Cardiac muscle cell (in vitro differentiated cells and primary cell): Measurements from ENCODE around the gene PPP1R12B. TPM values are rescaled to one million over a fixed set of nuclear protein-coding genes. Genes with fewer than 3 reads are reported as not detected.
"Not testable (repeated sequence)": the region's sequence is repeated elsewhere in the genome, so short reads cannot be mapped to it uniquely, and the experiment has no call there.

Source experiments
- DNase-seq, 2 donors: peaks; one replicate each; pipeline versions ENCODE4 v3.0.0 to v3.0.0-alpha.2; 2010 to 2017; ENCODE audit warnings: low read depth in 1 of 2, low spot score in 1 of 2
- H3K27ac ChIP-seq: fragments of 200-600 bp; sonication (generic); 2 replicates; pipeline ENCODE4 v1.5.1; 2016
- H3K27me3 ChIP-seq: fragments of 200-600 bp; sonication (generic); 2 replicates; pipeline ENCODE4 v1.6.0; 2016; ENCODE audit warnings: control low read depth
- H3K36me3 ChIP-seq: fragments of 200-600 bp; sonication (generic); 2 replicates; pipeline ENCODE4 v1.5.1; 2016; ENCODE audit warnings: control low read depth
- H3K4me1 ChIP-seq: fragments of 200-600 bp; sonication (generic); 2 replicates; pipeline ENCODE4 v1.8.1; 2017; ENCODE audit warnings: low read depth, mild to moderate bottlenecking, mixed run types
- H3K4me3 ChIP-seq: fragments of 200-600 bp; sonication (generic); 2 replicates; pipeline ENCODE4 v1.5.1; 2016; ENCODE audit warnings: mild to moderate bottlenecking
- H3K9me3 ChIP-seq: fragments of 200-600 bp; sonication (generic); 2 replicates; pipeline ENCODE4 v1.5.1; 2017; ENCODE audit warnings: low read depth, mild to moderate bottlenecking, control low read depth
- CTCF ChIP-seq: IDR thresholded peaks from 2 replicates; pipeline ENCODE4 v1.5.1; 2012; ENCODE audit warnings: low read depth, mild to moderate bottlenecking, low read length
- polyA plus RNA-seq: library from polyadenylated mRNA; unstranded; fragments of >200 nt; fragmentation: Nextera tagmentation; extraction: Ambion mirVana; gene quantifications from 2 replicates; pipeline ENCODE4 v1.2.1, GENCODE V29; 2016
- total RNA-seq: library from RNA; depleted of rRNA; stranded (reverse); fragments of >200 nt; gene quantifications from 2 replicates; pipeline ENCODE4 v1.2.3, GENCODE V29; 2016

PPP1R12B gene
- total and polyA plus RNA-seq, 2 experiments from 2014 or later: 109 to 340 TPM

- Histone ChIP-seq H3K36me3 (no peaks in the 10 kb centered on the region), H3K27me3 (no peaks in the 10 kb centered on the region), H3K4me1 (peaks cover 13% of the 10 kb centered on the region), H3K27ac (peak overlapping the region; percentile 92), H3K9me3 (no peaks in the 10 kb centered on the region), H3K4me3 (peak overlapping the region; percentile 83)
- no peak for TF ChIP-seq CTCF
- DNase-seq: peak; percentile 36 to 84
These were observed 868 bp downstream of the PPP1R12B start for GRCh38 chr1:202349206-202349928.

- Histone ChIP-seq H3K9me3 (no peaks in the 10 kb centered on the region), H3K4me3 (peak overlapping the region; percentile 0), H3K4me1 (peaks cover 13% of the 10 kb centered on the region), H3K27me3 (no peaks in the 10 kb centered on the region), H3K36me3 (no peaks in the 10 kb centered on the region), H3K27ac (peak overlapping the region; percentile 1)
- TF ChIP-seq CTCF: no peak
- DNase-seq: peak; percentile 33 to 77
These were observed 3.2 kb downstream of the PPP1R12B start for GRCh38 chr1:202351725-202352124.

GRCh38 chr1:202352583-202353197, 4.2 kb downstream of the PPP1R12B start:
- H3K36me3 ChIP-seq, DNase-seq, H3K27me3 ChIP-seq, H3K4me3 ChIP-seq, H3K9me3 ChIP-seq, H3K27ac ChIP-seq: not testable (repeated sequence)
- H3K4me1 ChIP-seq: peaks cover 13% of the 10 kb centered on the region

- no peaks in the 10 kb centered on the region for H3K27me3 ChIP-seq
- no peaks in the 10 kb centered on the region for H3K9me3 ChIP-seq
- peaks cover 10% of the 10 kb centered on the region for H3K4me1 ChIP-seq
- DNase-seq: no peak
- H3K36me3 ChIP-seq: no peaks in the 10 kb centered on the region
- H3K4me3 ChIP-seq: no peak overlapping the region
- no peak for TF ChIP-seq CTCF
- peak overlapping the region; percentile 23 for H3K27ac ChIP-seq
These were observed 7.5 kb downstream of the PPP1R12B start for GRCh38 chr1:202355944-202356553.

- Histone ChIP-seq H3K27me3 (no peaks in the 10 kb centered on the region), H3K27ac (peak overlapping the region; percentile 40), H3K9me3 (no peaks in the 10 kb centered on the region), H3K36me3 (no peaks in the 10 kb centered on the region), H3K4me3 (no peak overlapping the region), H3K4me1 (peaks cover 8% of the 10 kb centered on the region)
- no peak for TF ChIP-seq CTCF
- no peak for DNase-seq
These were observed 9.0 kb downstream of the PPP1R12B start for GRCh38 chr1:202357506-202357905.

- Histone ChIP-seq H3K4me3 (no peak overlapping the region), H3K9me3 (no peaks in the 10 kb centered on the region), H3K27me3 (no peaks in the 10 kb centered on the region), H3K4me1 (peaks cover 11% of the 10 kb centered on the region), H3K36me3 (no peaks in the 10 kb centered on the region), H3K27ac (no peak overlapping the region)
- no peak for TF ChIP-seq CTCF
- DNase-seq: no peak
These were observed 12.7 kb downstream of the PPP1R12B start for GRCh38 chr1:202361224-202361623.
